OCI-LY7 (cell line): Measurements from ENCODE around the gene PLCB1. TPM values are rescaled to one million over a fixed set of nuclear protein-coding genes. Genes with fewer than 3 reads are reported as not detected.
A peak's percentile ranks its signal among the peaks of the same experiment; 100 is the strongest.

ENCODE experiments used
- BruUV-seq: library from RNA; stranded (reverse); fragments of 400-500 nt; replicated peaks from 2 replicates; lab custom pipeline; 2021; lab: Mats Ljungman, UMichigan
- CTCF ChIA-PET: fragments of 300-600 bp; sonication (Branson Sonifier 250); formaldehyde crosslinking; loops from one replicate; lab custom pipeline; 2022; ENCODE audit warnings: antibody characterized with exemption; ENCODE audit not compliant: unreplicated experiment; lab: Charles Lee
- POLR2A ChIA-PET: fragments of 300-600 bp; sonication (Branson Sonifier 250); formaldehyde crosslinking; loops from one replicate; lab custom pipeline; 2022; ENCODE audit warnings: antibody characterized with exemption; lab: Charles Lee
- DNase-seq: peaks from one replicate; pipeline ENCODE4 v3.0.0-alpha.2; 2015; ENCODE audit warnings: low spot score
- H2AFZ ChIP-seq: fragments of 200-600 bp; sonication (generic), shearing (Covaris generic); 2 replicates; pipeline ENCODE4 v1.6.1; 2014; ENCODE audit warnings: mild to moderate bottlenecking, antibody characterized with exemption, low read length, moderate library complexity
- H3K27ac ChIP-seq: fragments of 200-600 bp; sonication (generic); 2 replicates; pipeline ENCODE4 v1.5.1; 2014; ENCODE audit warnings: mixed run types, low read depth, mild to moderate bottlenecking, moderate library complexity, low read length, inconsistent platforms; ENCODE audit not compliant: poor library complexity, severe bottlenecking
- H3K36me3 ChIP-seq: fragments of 200-600 bp; sonication (generic); 2 replicates; pipeline ENCODE4 v1.6.1; 2014; ENCODE audit warnings: mild to moderate bottlenecking, antibody characterized with exemption, low read length, moderate library complexity, mixed read lengths; ENCODE audit not compliant: insufficient read depth
- H3K4me1 ChIP-seq: fragments of 200-600 bp; sonication (generic); 2 replicates; pipeline ENCODE4 v1.5.1; 2014; ENCODE audit warnings: mild to moderate bottlenecking, low read length; ENCODE audit not compliant: insufficient read depth, poor library complexity, severe bottlenecking
- H3K4me2 ChIP-seq: fragments of 200-600 bp; sonication (generic); 2 replicates; pipeline ENCODE4 v1.6.1; 2014; ENCODE audit warnings: mild to moderate bottlenecking, low read length
- H3K4me3 ChIP-seq: fragments of 200-600 bp; sonication (generic); 2 replicates; pipeline ENCODE4 v1.5.1; 2014; ENCODE audit warnings: mild to moderate bottlenecking, low read depth, low read length; ENCODE audit not compliant: poor library complexity, severe bottlenecking
- H3K79me2 ChIP-seq: fragments of 200-600 bp; sonication (generic); 2 replicates; pipeline ENCODE4 v1.6.1; 2016; ENCODE audit warnings: low read depth, mild to moderate bottlenecking, low read length, moderate library complexity, mixed read lengths; ENCODE audit not compliant: insufficient read depth
- H3K9me2 ChIP-seq: fragments of 200-600 bp; sonication (generic); 2 replicates; pipeline ENCODE4 v1.6.1; 2016; ENCODE audit warnings: mild to moderate bottlenecking, low read length, mixed read lengths; ENCODE audit not compliant: insufficient read depth
- H3K9me3 ChIP-seq: fragments of 200-600 bp; sonication (generic); 2 replicates; pipeline ENCODE4 v1.6.1; 2014; ENCODE audit warnings: mild to moderate bottlenecking, mixed run types, low read length, mixed read lengths
- H4K20me1 ChIP-seq: fragments of 200-600 bp; sonication (generic); 2 replicates; pipeline ENCODE4 v1.6.1; 2014; ENCODE audit warnings: mild to moderate bottlenecking, antibody characterized with exemption, low read length, moderate library complexity, mixed read lengths; ENCODE audit not compliant: insufficient read depth
- CTCF ChIP-seq: fragments of 200-600 bp; sonication (generic); conservative IDR thresholded peaks from 2 replicates; pipeline ENCODE4 v1.5.1; 2014; ENCODE audit warnings: mild to moderate bottlenecking, antibody characterized with exemption, low read length, moderate library complexity, mixed read lengths
- EZH2phosphoT487 ChIP-seq: fragments of 200-600 bp; sonication (generic); IDR thresholded peaks from 2 replicates; pipeline ENCODE4 v1.6.1; 2018; ENCODE audit warnings: low read depth, borderline replicate concordance, mild to moderate bottlenecking, mixed run types, antibody characterized with exemption, low read length, moderate library complexity, mixed read lengths
- intact Hi-C: fragments of 100-400 bp; cut with micrococcal nuclease; formaldehyde crosslinking; loops from one replicate; pipeline ENCODE4 v1.10.0; 2022; ENCODE audit not compliant: unreplicated experiment
- total RNA-seq, 2 experiments: library from RNA; depleted of rRNA in 1 of 2; stranded (reverse); fragments of >200 nt in 1 of 2; shearing (Covaris generic) in 1 of 2; gene quantifications; 2 replicates each; pipeline ENCODE4 v1.2.3, GENCODE V29; 2014 to 2022

The PLCB1 gene
- total RNA-seq, 2 experiments from 2014 or later = 14.6 to 30.5 TPM

- ChIA-PET POLR2A (no interaction called here), CTCF (no interaction called here)
Observed at GRCh38 chr20:8646033-8646441, 514.0 kb downstream of the PLCB1 start.

GRCh38 chr20:8646716-8647115 is 514.6 kb downstream of the PLCB1 start:
- Histone ChIP-seq H3K9me2 (no peaks in the 10 kb centered on the region), H3K36me3 (peaks cover 11% of the 10 kb centered on the region; the same call in 1 of the 2 replicates), H3K4me1 (peaks cover 10% of the 10 kb centered on the region), H4K20me1 (no peaks in the 10 kb centered on the region), H3K4me3 (no peak overlapping the region), H2AFZ (no peak overlapping the region), H3K27ac (no peak overlapping the region), H3K4me2 (no peak overlapping the region), H3K79me2 (no peaks in the 10 kb centered on the region), H3K9me3 (no peaks in the 10 kb centered on the region)
- CTCF ChIA-PET = no interaction called here
- no peak for TF ChIP-seq CTCF
- no peak for TF ChIP-seq EZH2phosphoT487
- no TSS peak for BruUV-seq
- intact Hi-C loops = no loop called here
- no peak for DNase-seq
- POLR2A ChIA-PET = no interaction called here

More at GRCh38 chr20:8646033-8646441, 514.0 kb downstream of the PLCB1 start:
- H4K20me1 ChIP-seq = no peaks in the 10 kb centered on the region
- H3K79me2 ChIP-seq = no peaks in the 10 kb centered on the region
- H3K36me3 ChIP-seq = peaks cover 11% of the 10 kb centered on the region; the same call in 1 of the 2 replicates
- peaks cover 10% of the 10 kb centered on the region for H3K4me1 ChIP-seq
- no peak overlapping the region for H3K4me2 ChIP-seq
- H3K27ac ChIP-seq = no peak overlapping the region
- no peak for DNase-seq
- intact Hi-C loops = no loop called here
- no peak overlapping the region for H2AFZ ChIP-seq
- no TSS peak for BruUV-seq
- H3K4me3 ChIP-seq = no peak overlapping the region
- no peaks in the 10 kb centered on the region for H3K9me2 ChIP-seq
- no peaks in the 10 kb centered on the region for H3K9me3 ChIP-seq
- no peak for TF ChIP-seq EZH2phosphoT487

GRCh38 chr20:8647961-8648441 is 515.9 kb downstream of the PLCB1 start:
- CTCF ChIA-PET = no interaction called here
- POLR2A ChIA-PET = no interaction called here
- TF ChIP-seq CTCF (no peak), EZH2phosphoT487 (no peak)
- intact Hi-C loops = no loop called here
- no TSS peak for BruUV-seq
- Histone ChIP-seq H3K9me3 (no peaks in the 10 kb centered on the region), H3K79me2 (no peaks in the 10 kb centered on the region), H3K4me3 (no peak overlapping the region), H3K4me1 (peaks cover 10% of the 10 kb centered on the region), H3K27ac (no peak overlapping the region), H4K20me1 (no peaks in the 10 kb centered on the region), H3K9me2 (no peaks in the 10 kb centered on the region), H2AFZ (0 out of 2 replicates have a peak overlapping the region, but pooled peaks have one; percentile 35), H3K36me3 (peaks cover 11% of the 10 kb centered on the region; the same call in 1 of the 2 replicates), H3K4me2 (peak overlapping the region; percentile 20)
- DNase-seq = peak; percentile 13
